Ammon's horn (tissue), 1 donor: Measurements from ENCODE around the gene TOMM20.
"Not testable (repeated sequence)": the region's sequence is repeated elsewhere in the genome, so short reads cannot be mapped to it uniquely, and the experiment has no call there.

Source experiments
- DNase-seq: peaks from one replicate; pipeline ENCODE4 v3.0.0-alpha.2; 2016; ENCODE audit warnings: low spot score

TOMM20 gene

GRCh38 chr1:235101558-235102258 is 26.9 kb downstream of the TOMM20 start:
- DNase-seq: no peak

GRCh38 chr1:235100194-235100772 is 28.4 kb downstream of the TOMM20 start:
- no peak for DNase-seq

- no peak for DNase-seq
Measured at GRCh38 chr1:235098991-235099390, 29.6 kb downstream of the TOMM20 start.

GRCh38 chr1:235098547-235098946 is 30.1 kb downstream of the TOMM20 start:
- DNase-seq: no peak

- DNase-seq: not testable (repeated sequence)
Measured at GRCh38 chr1:235097501-235097900, 31.1 kb downstream of the TOMM20 start.

- no peak for DNase-seq
Measured at GRCh38 chr1:235095938-235096562, 32.6 kb downstream of the TOMM20 start.

- peak; percentile 81 for DNase-seq
Measured at GRCh38 chr1:235093696-235094592, 34.7 kb downstream of the TOMM20 start.

- peak; percentile 74 for DNase-seq
Measured at GRCh38 chr1:235093013-235093695, 35.5 kb downstream of the TOMM20 start.

- DNase-seq: not testable (repeated sequence)
Measured at GRCh38 chr1:235092415-235092814, 36.2 kb downstream of the TOMM20 start.

- not testable (repeated sequence) for DNase-seq
Measured at GRCh38 chr1:235092045-235092406, 36.6 kb downstream of the TOMM20 start.

GRCh38 chr1:235091319-235092044 is 37.2 kb downstream of the TOMM20 start:
- DNase-seq: not testable (repeated sequence)

GRCh38 chr1:235090406-235091069 is 38.1 kb downstream of the TOMM20 start:
- no peak for DNase-seq

- DNase-seq: no peak
Measured at GRCh38 chr1:235088907-235089306, 39.7 kb downstream of the TOMM20 start.

- no peak for DNase-seq
Measured at GRCh38 chr1:235088430-235088829, 40.2 kb downstream of the TOMM20 start.

GRCh38 chr1:235087906-235088305 is 40.7 kb downstream of the TOMM20 start:
- no peak for DNase-seq

GRCh38 chr1:235085411-235086117 is 43.1 kb downstream of the TOMM20 start:
- not testable (repeated sequence) for DNase-seq

GRCh38 chr1:235080788-235081187 is 47.8 kb downstream of the TOMM20 start:
- not testable (repeated sequence) for DNase-seq

- not testable (repeated sequence) for DNase-seq
Measured at GRCh38 chr1:235080297-235080657, 48.4 kb downstream of the TOMM20 start.

GRCh38 chr1:235079443-235080296 is 49.0 kb downstream of the TOMM20 start:
- no peak for DNase-seq
